ENCODE measurements around the gene JAZF1. TPM values are rescaled to one million over a fixed set of nuclear protein-coding genes. Genes with fewer than 3 reads are reported as not detected.

JAZF1 gene
- total RNA-seq, 1 donor from 2014 or later, result 29.4 TPM

GRCh38 chr7:27947586-27948278, 232.9 kb downstream of the JAZF1 start:
- Histone ChIP-seq H3K4me3 (no peak overlapping the region), H3K27ac (replicated peaks) (no peak overlapping the region), H3K36me3 (no peaks in the 10 kb centered on the region), H3K4me1 (peaks cover 74% of the 10 kb centered on the region), H3K9me3 (replicated peaks) (no peaks in the 10 kb centered on the region), H3K27me3 (ENCODE audit: low read depth) (no peaks in the 10 kb centered on the region)
- intact Hi-C loops (cut with micrococcal nuclease), result no loop called here
- DNase-seq, result no peak
- no peak for TF ChIP-seq CTCF (IDR thresholded peaks at IDR 0.05; ENCODE audit: borderline replicate concordance)

- H3K27me3 ChIP-seq (ENCODE audit: low read depth), result no peaks in the 10 kb centered on the region
- intact Hi-C loops (cut with micrococcal nuclease), result no loop called here
- no peaks in the 10 kb centered on the region for H3K9me3 ChIP-seq (replicated peaks)
- H3K4me1 ChIP-seq, result peaks cover 74% of the 10 kb centered on the region
- no peaks in the 10 kb centered on the region for H3K36me3 ChIP-seq
- DNase-seq, result no peak
- H3K4me3 ChIP-seq, result no peak overlapping the region
- no peak for TF ChIP-seq CTCF (IDR thresholded peaks at IDR 0.05; ENCODE audit: borderline replicate concordance)
- no peak overlapping the region for H3K27ac ChIP-seq (replicated peaks)
These were observed 234.2 kb downstream of the JAZF1 start for GRCh38 chr7:27946351-27946750.

- no peak for TF ChIP-seq CTCF (IDR thresholded peaks at IDR 0.05; ENCODE audit: borderline replicate concordance)
- intact Hi-C loops (cut with micrococcal nuclease), result no loop called here
- no peak for DNase-seq
- Histone ChIP-seq H3K27ac (replicated peaks) (peak overlapping the region; percentile 47), H3K27me3 (ENCODE audit: low read depth) (no peaks in the 10 kb centered on the region), H3K9me3 (replicated peaks) (no peaks in the 10 kb centered on the region), H3K36me3 (no peaks in the 10 kb centered on the region), H3K4me3 (peak overlapping the region; percentile 37), H3K4me1 (peaks cover 68% of the 10 kb centered on the region)
These were observed 235.4 kb downstream of the JAZF1 start for GRCh38 chr7:27945058-27945795.

GRCh38 chr7:27944643-27945042, 236.0 kb downstream of the JAZF1 start:
- H3K36me3 ChIP-seq, result no peaks in the 10 kb centered on the region
- H3K27ac ChIP-seq (replicated peaks), result peak overlapping the region; percentile 47
- H3K27me3 ChIP-seq (ENCODE audit: low read depth), result no peaks in the 10 kb centered on the region
- intact Hi-C loops (cut with micrococcal nuclease), result no loop called here
- H3K4me3 ChIP-seq, result peak overlapping the region; percentile 37
- H3K9me3 ChIP-seq (replicated peaks), result no peaks in the 10 kb centered on the region
- DNase-seq, result no peak
- H3K4me1 ChIP-seq, result peaks cover 69% of the 10 kb centered on the region
- no peak for TF ChIP-seq CTCF (IDR thresholded peaks at IDR 0.05; ENCODE audit: borderline replicate concordance)

GRCh38 chr7:27943241-27943640, 237.4 kb downstream of the JAZF1 start:
- H3K4me3 ChIP-seq, result no peak overlapping the region
- no peak for TF ChIP-seq CTCF (IDR thresholded peaks at IDR 0.05; ENCODE audit: borderline replicate concordance)
- no peak for DNase-seq
- intact Hi-C loops (cut with micrococcal nuclease), result no loop called here
- H3K4me1 ChIP-seq, result peaks cover 62% of the 10 kb centered on the region
- no peaks in the 10 kb centered on the region for H3K27me3 ChIP-seq (ENCODE audit: low read depth)
- H3K27ac ChIP-seq (replicated peaks), result no peak overlapping the region
- no peaks in the 10 kb centered on the region for H3K9me3 ChIP-seq (replicated peaks)
- H3K36me3 ChIP-seq, result no peaks in the 10 kb centered on the region

Measured in left ventricle myocardium inferior (tissue), 1 donor.